ENCODE data around the gene SLC39A10.

DNA sequence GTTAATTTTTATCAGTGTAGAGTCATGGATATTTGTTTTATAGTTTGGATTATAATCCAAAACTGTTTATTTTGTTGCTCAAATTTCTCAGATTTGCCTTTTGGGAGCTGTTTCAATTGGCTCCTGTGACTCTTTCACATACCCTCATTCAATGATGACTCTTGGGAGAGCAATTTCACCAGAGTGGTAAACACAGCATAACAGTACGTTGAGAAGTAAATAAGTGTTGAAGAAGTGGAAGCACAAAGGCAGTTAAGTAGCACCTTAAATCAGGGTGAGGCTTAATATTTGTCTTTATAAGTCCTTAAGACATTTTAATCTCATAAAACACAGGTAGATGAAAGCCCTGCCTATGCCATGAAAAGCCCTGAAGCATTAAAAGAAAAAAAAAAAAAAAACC is 17.1 kb upstream of the SLC39A10 start:
- TF ChIP-seq EZH2 (IDR thresholded peaks at IDR 0.05; ENCODE audit: insufficient read depth, poor library complexity, severe bottlenecking) (no peak), EZH2phosphoT487 (IDR thresholded peaks at IDR 0.05; ENCODE audit: insufficient read depth, low read depth) (no peak)

All from GM23248 (cell line).